NCI-H1930 (cell line): ENCODE measurements around the gene CLIP3.
A peak's percentile ranks its signal among the peaks of the same experiment; 100 is the strongest.

Experiments
- DNase-seq, 2 experiments: peaks; one replicate each; lab custom pipeline; 2025; lab: John Stamatoyannopoulos, UW

CLIP3 gene

DNA sequence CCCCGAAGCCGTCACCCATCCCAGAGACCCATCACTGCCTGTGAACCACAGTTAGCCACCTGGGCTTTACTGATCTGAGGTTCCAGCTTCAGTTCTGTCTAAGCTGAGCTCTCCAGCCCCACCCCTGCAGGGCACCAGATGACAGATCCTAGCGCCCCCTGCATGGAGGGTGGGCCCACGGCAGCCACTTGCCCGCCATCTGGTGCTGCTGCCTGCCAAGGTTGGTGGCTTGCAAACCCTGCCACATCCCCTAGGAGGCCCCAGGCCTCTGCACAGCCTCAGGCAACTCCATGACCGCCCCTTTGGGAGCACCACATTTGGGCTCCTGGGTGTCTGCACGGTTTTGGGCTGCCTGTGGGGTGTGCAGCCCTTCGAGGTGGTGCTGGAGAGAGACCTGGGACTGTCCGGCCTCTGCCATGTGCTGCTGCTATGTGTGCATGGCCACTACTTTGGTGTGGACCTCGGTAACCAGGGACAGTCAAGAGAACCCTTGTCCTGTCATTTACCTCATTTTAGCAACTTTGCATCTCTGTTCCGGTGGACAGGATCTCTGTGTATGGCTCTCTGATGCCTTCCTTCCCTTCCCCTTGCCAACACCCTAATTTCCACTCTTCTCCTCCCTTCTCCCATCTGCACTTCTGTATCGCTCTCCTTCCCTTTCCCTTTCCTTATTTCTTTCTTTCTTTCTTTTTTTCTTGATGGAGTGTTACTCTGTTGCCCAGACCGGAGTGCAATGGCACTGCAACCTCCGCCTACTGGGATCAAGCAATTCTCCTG is 55.0 kb downstream of the CLIP3 start:
- DNase-seq = peak; percentile 47 to 66

DNA sequence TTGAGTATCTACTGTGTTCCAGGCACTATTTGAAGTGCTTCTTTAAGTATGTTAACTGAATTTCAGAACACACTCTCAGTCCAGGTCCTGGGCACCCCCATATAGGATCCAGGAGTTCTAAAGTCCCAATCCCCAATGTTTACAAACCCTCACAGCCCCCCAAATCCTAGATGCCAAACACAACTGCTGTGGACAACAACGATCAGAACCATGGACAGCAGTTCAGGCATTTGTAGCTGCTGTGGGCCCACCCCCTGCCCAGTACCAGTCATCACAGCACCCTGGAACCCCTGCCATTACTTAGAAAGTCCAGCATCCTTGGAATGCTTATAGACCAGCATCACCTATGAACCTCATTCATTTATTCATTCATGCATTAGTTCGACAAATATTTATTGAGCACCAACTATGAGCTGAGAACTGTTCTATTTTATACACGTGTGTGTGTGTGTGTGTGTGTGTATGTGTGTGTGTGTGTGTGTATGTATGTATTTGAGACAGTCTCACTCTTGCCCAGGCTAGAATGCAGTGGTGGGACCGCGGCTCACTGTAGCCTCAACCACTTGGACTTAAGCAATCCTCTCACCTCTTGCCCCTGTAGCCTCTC is 57.0 kb downstream of the CLIP3 start:
- DNase-seq = no peak

DNA sequence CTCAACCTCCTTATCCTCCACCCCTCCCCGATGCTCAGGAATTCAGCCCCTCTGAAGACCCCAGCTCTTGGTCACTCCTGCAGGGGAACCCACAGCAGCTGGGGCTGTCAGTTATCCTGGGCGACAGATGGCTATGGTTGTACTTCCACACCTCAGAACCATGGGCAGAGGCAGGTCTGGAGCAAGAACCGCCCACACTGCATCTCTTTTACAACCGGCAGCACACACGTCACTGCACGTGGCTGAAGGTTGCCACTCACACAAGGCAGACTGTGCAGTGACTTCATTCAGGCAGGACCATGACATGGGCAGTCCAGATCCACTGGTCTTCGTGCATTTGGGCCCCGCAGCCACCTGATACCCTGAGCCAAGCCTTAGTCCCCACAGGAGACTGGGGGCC is 59.2 kb downstream of the CLIP3 start:
- no peak for DNase-seq

DNA sequence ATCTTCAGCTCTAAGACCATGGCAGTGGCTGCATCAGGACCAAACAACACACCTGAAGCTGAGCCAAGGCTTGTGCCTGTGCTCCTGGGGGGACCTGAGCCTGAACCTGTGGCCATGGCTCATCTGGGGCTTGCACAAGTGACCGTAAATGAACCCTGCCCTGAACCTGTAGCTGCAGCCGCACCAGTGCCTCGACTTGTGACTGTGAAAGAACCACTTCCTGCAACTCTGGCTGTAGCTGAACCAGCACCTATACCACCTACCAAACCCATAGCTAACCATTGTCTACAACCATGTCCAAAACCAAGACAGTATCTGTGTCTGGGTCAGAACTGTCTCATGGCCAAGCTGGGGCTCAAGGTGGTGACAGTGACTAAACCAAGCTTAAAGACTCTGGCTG is 65.9 kb downstream of the CLIP3 start:
- no peak for DNase-seq
